GM19397 (cell line): Measurements from ENCODE around the gene ACSM4.
"Not testable (repeated sequence)": the region's sequence is repeated elsewhere in the genome, so short reads cannot be mapped to it uniquely, and the experiment has no call there.

Experiments
- ATAC-seq: cut with Tn5 transposase; IDR thresholded peaks from one replicate; pipeline ENCODE4 v1.9.1; 2021; ENCODE audit warnings: mild to moderate bottlenecking, moderate library complexity; ENCODE audit not compliant: unreplicated experiment

The ACSM4 gene

DNA sequence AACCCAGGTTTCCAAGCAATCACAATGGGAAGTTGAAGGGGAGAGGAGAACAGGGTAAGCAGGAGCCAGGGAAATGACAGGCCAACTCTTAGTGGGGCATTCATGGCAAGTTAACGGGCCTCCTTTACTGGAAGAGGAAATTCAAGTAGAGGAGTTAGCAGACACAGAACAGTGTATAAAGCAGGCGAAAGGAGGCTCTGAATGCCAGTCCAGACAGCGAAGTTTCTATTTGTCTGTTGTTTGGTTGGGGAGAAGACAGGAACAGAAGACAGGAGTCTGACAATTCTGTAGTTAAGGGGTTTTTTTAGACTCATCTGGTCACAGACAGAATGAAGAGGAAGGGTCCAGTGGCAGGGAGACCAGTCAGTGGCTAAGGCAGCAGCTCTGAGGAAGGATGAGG lies at the start of gene ACSM4:
Gene ACSM4 (plus strand): TSS at position 301 of the 400 bp plus-strand sequence. CDS start 260 bp downstream, outside the sequence.
- no peak for ATAC-seq

- ATAC-seq = no peak
Observed at GRCh38 chr12:7259060-7259459, 44.8 kb upstream of the ACSM4 start.

GRCh38 chr12:7264538-7264937 lies 39.3 kb upstream of the ACSM4 start:
- no peak for ATAC-seq

DNA sequence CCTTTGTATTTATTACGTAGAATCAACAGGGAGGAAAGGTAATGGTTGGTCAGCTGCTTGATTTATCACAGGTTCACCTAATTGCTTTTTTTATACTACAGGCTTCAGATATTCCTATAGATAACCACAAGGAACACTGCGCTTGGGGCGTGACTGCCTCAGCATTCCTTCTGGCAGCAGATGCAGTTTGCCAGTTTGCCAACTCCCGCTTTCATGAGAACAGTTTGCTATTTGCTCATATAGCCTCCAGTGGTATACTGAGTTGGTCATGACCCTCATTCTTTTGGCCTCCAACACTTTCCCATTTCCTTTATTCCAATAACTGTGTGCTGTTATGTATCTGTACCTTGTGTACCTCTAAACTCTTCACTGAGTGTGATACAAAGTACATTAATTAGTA lies 38.6 kb upstream of the ACSM4 start:
- ATAC-seq = no peak

DNA sequence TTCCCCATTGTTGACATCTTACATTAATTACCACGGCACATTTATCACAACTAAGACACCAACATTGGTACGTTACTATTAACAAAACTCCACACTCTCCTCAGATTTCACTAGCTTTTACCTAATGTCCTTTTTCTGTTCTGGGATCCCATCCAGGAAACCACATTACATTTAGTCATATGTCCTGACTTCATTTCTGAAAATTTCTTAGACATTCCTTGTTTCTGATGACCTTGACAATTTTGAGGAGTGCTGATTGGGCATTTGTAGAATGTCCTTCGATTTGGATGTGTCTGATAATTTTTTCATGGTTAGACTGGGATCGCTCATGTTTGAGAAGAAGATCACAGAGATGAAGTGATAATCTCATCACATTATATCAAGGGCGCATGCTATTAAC lies 34.6 kb upstream of the ACSM4 start:
- no peak for ATAC-seq

- no peak for ATAC-seq
Observed at GRCh38 chr12:7271893-7272514, 31.9 kb upstream of the ACSM4 start.

DNA sequence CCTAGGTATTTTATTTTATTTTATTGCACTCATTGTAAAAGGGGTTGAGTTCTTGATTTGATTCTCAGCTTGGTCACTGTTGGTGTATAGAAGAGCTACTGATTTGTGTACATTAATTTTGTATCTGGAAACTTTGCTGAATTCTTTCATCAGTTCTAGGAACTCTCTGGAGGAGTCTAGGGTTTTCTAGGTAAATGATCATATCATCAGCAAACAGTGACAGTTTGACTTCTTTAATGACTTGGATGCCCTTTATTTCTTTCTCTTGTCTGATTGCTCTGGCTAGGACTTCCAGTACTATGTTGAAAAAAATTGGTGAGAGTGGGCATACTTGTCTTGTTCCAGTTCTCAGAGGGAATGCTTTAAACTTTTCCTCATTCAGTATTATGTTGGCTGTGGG lies 28.4 kb upstream of the ACSM4 start:
- not testable (repeated sequence) for ATAC-seq

- ATAC-seq = no peak
Observed at GRCh38 chr12:7282844-7283243, 21.0 kb upstream of the ACSM4 start.

GRCh38 chr12:7289743-7290142 lies 14.1 kb upstream of the ACSM4 start:
- no peak for ATAC-seq

GRCh38 chr12:7290588-7290987 lies 13.3 kb upstream of the ACSM4 start:
- not testable (repeated sequence) for ATAC-seq

GRCh38 chr12:7292300-7292699 lies 11.6 kb upstream of the ACSM4 start:
- no peak for ATAC-seq

GRCh38 chr12:7293670-7294069 lies 10.2 kb upstream of the ACSM4 start:
- no peak for ATAC-seq

DNA sequence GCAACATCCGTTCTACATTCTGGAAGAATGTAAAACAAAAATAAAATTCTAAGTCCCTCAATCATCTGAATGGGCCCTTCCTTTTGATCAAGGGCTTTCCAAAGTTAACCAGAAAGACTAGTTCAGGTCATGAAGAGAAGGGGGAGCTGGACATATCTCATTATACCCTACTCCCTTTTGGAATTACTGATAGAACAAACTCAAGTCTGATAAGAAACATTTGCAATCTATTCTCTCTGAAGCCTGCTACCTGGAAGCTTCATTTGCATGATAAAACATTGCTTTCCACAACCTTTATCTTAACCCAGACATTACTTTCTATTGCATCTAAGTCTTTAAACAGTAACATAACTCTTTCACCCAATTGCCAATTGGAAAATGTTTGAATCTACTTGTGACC lies 8.3 kb upstream of the ACSM4 start:
- ATAC-seq = no peak

- no peak for ATAC-seq
Observed at GRCh38 chr12:7297865-7298264, 6.0 kb upstream of the ACSM4 start.

DNA sequence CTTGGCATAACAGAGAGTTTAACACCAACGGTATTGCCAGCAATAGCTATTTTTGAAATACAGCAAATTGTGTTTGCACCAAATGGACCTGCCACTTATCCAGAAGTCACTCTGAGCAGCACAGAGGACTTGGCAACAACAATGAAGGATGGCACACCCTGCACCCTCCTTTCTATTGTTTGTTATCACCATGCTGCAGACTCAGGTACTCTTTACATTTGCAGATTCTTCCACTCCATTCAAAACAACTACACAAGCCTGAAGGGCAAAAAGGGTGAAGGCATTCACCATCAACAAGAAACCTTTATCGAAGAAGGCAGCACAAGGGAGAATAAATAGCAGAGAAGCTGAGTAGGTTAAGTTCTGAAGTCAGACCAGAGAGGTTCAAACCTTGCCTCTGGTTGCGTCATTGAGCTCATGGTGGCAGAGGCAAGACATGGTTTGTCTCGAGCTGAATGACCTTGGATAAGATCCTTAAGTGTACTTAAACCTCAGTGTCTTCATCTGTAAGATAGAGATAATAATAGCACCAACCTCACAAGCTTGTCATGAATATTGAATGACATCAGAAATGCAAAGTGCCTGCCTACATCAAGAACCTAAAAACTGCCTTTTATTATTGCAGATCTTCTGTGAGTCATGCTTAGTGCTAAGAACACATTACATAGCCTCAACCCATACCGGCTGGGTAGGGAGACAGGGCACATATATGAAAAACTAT lies 1.4 kb upstream of the ACSM4 start:
- ATAC-seq = no peak

GRCh38 chr12:7303230-7303629 lies 642 bp upstream of the ACSM4 start:
- ATAC-seq = no peak

- ATAC-seq = no peak
Observed at GRCh38 chr12:7304456-7304855, 584 bp downstream of the ACSM4 start.

DNA sequence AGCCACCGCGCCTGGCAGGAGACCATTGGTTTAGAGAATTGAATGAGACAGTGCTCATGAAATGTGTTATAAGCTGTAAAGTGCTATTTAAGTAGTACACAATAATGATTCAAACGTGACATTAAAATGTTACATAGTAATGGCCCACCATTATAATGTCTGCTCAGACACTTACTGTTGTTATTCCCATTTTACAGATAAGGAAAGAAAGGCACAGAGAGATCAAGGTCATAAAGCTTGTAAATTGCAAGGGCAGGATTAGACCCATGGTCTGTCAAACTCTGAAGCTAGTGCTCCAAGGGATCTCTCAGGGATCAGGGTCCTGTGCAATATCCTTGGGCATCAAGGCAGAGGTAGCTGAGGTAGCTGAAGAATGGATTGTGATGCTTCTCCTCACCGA lies 6.2 kb downstream of the ACSM4 start:
- no peak for ATAC-seq

- ATAC-seq = no peak
Observed at GRCh38 chr12:7319930-7320329, 16.1 kb downstream of the ACSM4 start.

DNA sequence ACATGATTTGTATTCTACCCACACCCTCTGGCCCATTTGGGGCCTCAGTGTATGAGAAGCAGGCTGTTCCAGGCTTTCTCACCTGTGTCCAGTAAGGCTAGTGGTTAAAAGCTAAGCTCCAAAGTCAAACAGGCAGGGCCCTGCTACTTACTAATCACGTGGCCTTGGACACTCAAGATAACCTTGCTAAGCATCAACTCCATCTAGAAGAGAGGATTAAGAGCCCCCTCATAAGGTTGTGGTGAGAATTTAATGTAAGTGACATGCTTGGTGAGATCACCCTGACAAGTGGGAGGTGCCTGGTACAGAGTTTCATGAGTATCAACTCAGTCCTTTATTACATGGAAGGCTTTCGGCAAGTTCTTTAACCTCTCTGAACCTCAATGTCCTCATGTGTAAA lies 17.8 kb downstream of the ACSM4 start:
- ATAC-seq = no peak

GRCh38 chr12:7322599-7322998 lies 18.7 kb downstream of the ACSM4 start:
- no peak for ATAC-seq

GRCh38 chr12:7324176-7324575 lies 20.3 kb downstream of the ACSM4 start:
- no peak for ATAC-seq

GRCh38 chr12:7327918-7328317 lies 24.0 kb downstream of the ACSM4 start:
- no peak for ATAC-seq
